Measurements from ENCODE around the gene SLC25A29. TPM values are rescaled to one million over a fixed set of nuclear protein-coding genes. Genes with fewer than 3 reads are reported as not detected.

The SLC25A29 gene
- polyA plus RNA-seq, 2 of the 4 experiments (the other 2 are of a cell fraction) = 6.3 to 15.1 TPM

DNA sequence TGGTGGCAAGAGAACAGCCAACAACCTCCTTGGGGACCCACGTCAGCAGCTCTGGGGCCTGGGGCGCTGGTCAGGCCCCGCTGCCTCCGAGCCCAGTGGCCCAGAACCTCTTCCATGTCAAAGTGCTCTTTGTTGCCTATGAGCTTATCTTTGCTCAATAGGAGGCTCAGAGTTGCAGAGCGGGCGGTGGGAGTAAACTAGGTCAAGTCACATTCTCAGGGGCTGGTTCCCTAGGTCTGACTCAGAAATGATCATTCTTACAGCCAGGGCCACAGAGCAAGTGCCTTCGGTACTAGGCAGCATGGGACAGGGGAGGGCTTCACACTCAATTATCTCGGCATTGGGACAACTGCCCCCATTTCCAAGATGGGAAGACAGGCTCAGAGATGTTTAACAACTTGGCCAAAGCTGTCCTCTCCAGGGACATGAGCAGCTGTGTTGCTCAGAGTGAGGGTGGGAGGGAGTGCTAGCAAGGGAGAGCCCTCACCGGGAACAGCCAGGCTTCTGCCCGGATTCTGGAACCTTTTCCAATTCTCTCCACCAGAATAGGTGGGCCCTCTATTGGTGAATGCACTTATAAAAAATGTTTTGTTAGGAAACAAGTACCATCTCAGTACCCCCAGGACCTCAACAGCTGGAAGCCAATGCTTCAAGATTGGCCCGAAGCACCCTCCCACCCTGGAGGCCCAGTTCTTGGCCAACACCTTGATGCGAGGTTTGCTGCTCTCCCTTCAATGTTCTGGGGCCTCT, 11.9 kb downstream of the SLC25A29 start:
- no peak overlapping the region for H3K27ac ChIP-seq
- POLR2A ChIA-PET = no interaction called here
- no peaks in the 10 kb centered on the region for H3K4me1 ChIP-seq
- TF ChIP-seq CTCF (IDR thresholded peaks at IDR 0.05) = no peak
- no peak for TF ChIP-seq MAFK (IDR thresholded peaks at IDR 0.05; ENCODE audit: partially characterized antibody)
- no peak for TF ChIP-seq EHF (CRISPR knock-in tag; IDR thresholded peaks at IDR 0.05)
- no peak for TF ChIP-seq JUN (IDR thresholded peaks at IDR 0.05)
- 84% methylated on average over 8 of the region's 12 CpGs for WGBS (ENCODE audit: missing lambda C conversion rate)
- no peak for ATAC-seq
- H3K9me3 ChIP-seq = no peaks in the 10 kb centered on the region
- DNase-seq (ENCODE audit: low read depth in 1 of 2, low spot score in 1 of 2) = no peak
- H3K4me3 ChIP-seq = no peak overlapping the region
- CTCF ChIA-PET = interaction anchor here (0.8 to 12.3 kb wide), 6 partner anchors 8 to 352 kb away, joined by 3 to 114 read pairs (median 6); no protein-coding TSS in a partner anchor
- no peak overlapping the region for H3K4me2 ChIP-seq
- no peak for FAIRE-seq

- Histone ChIP-seq H3K4me2 (no peak overlapping the region), H3K4me1 (no peaks in the 10 kb centered on the region), H3K4me3 (no peak overlapping the region), H3K27ac (no peak overlapping the region), H3K9me3 (no peaks in the 10 kb centered on the region)
- TF ChIP-seq HOXB5 (CRISPR knock-in tag; IDR thresholded peaks at IDR 0.05) = no peak
- no peak for TF ChIP-seq GATA3 (IDR thresholded peaks at IDR 0.05; ENCODE audit: borderline replicate concordance)
- TF ChIP-seq, protein P1, sequence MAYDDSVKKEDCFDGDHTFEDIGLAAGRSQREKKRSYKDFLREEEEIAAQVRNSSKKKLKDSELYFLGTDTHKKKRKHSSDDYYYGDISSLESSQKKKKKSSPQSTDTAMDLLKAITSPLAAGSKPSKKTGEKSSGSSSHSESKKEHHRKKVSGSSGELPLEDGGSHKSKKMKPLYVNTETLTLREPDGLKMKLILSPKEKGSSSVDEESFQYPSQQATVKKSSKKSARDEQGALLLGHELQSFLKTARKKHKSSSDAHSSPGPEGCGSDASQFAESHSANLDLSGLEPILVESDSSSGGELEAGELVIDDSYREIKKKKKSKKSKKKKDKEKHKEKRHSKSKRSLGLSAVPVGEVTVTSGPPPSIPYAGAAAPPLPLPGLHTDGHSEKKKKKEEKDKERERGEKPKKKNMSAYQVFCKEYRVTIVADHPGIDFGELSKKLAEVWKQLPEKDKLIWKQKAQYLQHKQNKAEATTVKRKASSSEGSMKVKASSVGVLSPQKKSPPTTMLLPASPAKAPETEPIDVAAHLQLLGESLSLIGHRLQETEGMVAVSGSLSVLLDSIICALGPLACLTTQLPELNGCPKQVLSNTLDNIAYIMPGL (CRISPR knock-in tag; IDR thresholded peaks at IDR 0.05; ENCODE audit: borderline replicate concordance) = no peak
- TF ChIP-seq CHD2 (IDR thresholded peaks at IDR 0.05; ENCODE audit: low read length, partially characterized antibody) = no peak
- TF ChIP-seq CEBPB (IDR thresholded peaks at IDR 0.05) = no peak
- TF ChIP-seq RCOR1 (IDR thresholded peaks at IDR 0.05; ENCODE audit: low read depth, low read length) = no peak
- TF ChIP-seq EHF (CRISPR knock-in tag; IDR thresholded peaks at IDR 0.05) = no peak
- no peak for TF ChIP-seq CBX8 (IDR thresholded peaks at IDR 0.05)
- no peak for TF ChIP-seq POLR2AphosphoS2 (conservative IDR thresholded peaks at IDR 0.05; ENCODE audit: low read length)
- TF ChIP-seq MAX (IDR thresholded peaks at IDR 0.05) = no peak
- TF ChIP-seq ZNF302 (CRISPR knock-in tag; IDR thresholded peaks at IDR 0.05) = no peak
- TF ChIP-seq NPAS2 (CRISPR knock-in tag; IDR thresholded peaks at IDR 0.05; ENCODE audit: borderline replicate concordance) = no peak
- DNase-seq (ENCODE audit: low read depth in 1 of 2, low spot score in 1 of 2) (no peak), FAIRE-seq (no peak), ATAC-seq (no peak)
- ChIA-PET POLR2A (no interaction called here), CTCF (interaction anchor here (1.2 to 12.3 kb wide), 3 partner anchors 9 to 11 kb away, joined by 3 to 114 read pairs (median 10); no protein-coding TSS in a partner anchor)
- 88% methylated on average over 13 of the region's 14 CpGs for WGBS (ENCODE audit: missing lambda C conversion rate)
Observed at GRCh38 chr14:100293497-100294212, 12.6 kb downstream of the SLC25A29 start.

- H3K4me3 ChIP-seq = no peak overlapping the region
- no peak for DNase-seq (ENCODE audit: low read depth in 1 of 2, low spot score in 1 of 2)
- H3K4me1 ChIP-seq = no peaks in the 10 kb centered on the region
- CTCF ChIA-PET = interaction anchor here (1.6 to 12.3 kb wide), 3 partner anchors 9 to 91 kb away, joined by 3 to 114 read pairs (median 10); no protein-coding TSS in a partner anchor
- H3K4me2 ChIP-seq = no peak overlapping the region
- FAIRE-seq = no peak
- POLR2A ChIA-PET = no interaction called here
- no peaks in the 10 kb centered on the region for H3K9me3 ChIP-seq
- no peak for ATAC-seq
- 91% methylated on average over 38 of the region's 42 CpGs for WGBS (ENCODE audit: missing lambda C conversion rate)
- no peak overlapping the region for H3K27ac ChIP-seq
- TF ChIP-seq ZFP36 (IDR thresholded peaks at IDR 0.05; ENCODE audit: borderline replicate concordance, partially characterized antibody) (no peak), TFCP2L1 (CRISPR knock-in tag; IDR thresholded peaks at IDR 0.05) (no peak), HOXB5 (CRISPR knock-in tag; IDR thresholded peaks at IDR 0.05) (no peak), JUNB (IDR thresholded peaks at IDR 0.05) (no peak), SMC3 (IDR thresholded peaks at IDR 0.05) (no peak), PHF8 (IDR thresholded peaks at IDR 0.05; ENCODE audit: borderline replicate concordance, low read depth) (no peak)
- TF ChIP-seq, protein P2, sequence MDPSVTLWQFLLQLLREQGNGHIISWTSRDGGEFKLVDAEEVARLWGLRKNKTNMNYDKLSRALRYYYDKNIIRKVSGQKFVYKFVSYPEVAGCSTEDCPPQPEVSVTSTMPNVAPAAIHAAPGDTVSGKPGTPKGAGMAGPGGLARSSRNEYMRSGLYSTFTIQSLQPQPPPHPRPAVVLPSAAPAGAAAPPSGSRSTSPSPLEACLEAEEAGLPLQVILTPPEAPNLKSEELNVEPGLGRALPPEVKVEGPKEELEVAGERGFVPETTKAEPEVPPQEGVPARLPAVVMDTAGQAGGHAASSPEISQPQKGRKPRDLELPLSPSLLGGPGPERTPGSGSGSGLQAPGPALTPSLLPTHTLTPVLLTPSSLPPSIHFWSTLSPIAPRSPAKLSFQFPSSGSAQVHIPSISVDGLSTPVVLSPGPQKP (IDR thresholded peaks at IDR 0.05; ENCODE audit: low read depth, low read length) = no peak
Observed at GRCh38 chr14:100292776-100293461, 13.3 kb downstream of the SLC25A29 start.

Measured in A549 (cell line).